ENCODE measurements around the gene RNU6-1.

- TF ChIP-seq CTCF (IDR thresholded peaks at IDR 0.05) = no peak
- no peak for TF ChIP-seq EZH2 (IDR thresholded peaks at IDR 0.05)
Observed at GRCh38 chr15:67843092-67843501, 3.3 kb upstream of the RNU6-1 start.
